OCI-LY1 (cell line): Measurements from ENCODE around the gene BLOC1S5.

Source experiments
- CTCF ChIP-seq: fragments of 200-600 bp; sonication (generic), shearing (Covaris generic); IDR thresholded peaks from 2 replicates; pipeline ENCODE4 v1.5.1; 2017; ENCODE audit warnings: mild to moderate bottlenecking, antibody characterized with exemption, low read length, moderate library complexity, mixed read lengths
- EZH2 ChIP-seq: fragments of 200-600 bp; sonication (generic), shearing (Covaris generic); IDR thresholded peaks from 2 replicates; pipeline ENCODE4 v1.8.0; 2017; ENCODE audit warnings: borderline replicate concordance, mixed run types, mild to moderate bottlenecking, antibody characterized with exemption, low read length, moderate library complexity, mixed read lengths

- TF ChIP-seq CTCF (no peak), EZH2 (no peak)
Measured at GRCh38 chr6:8060346-8060745, 3.8 kb downstream of the BLOC1S5 start.
